ENCODE measurements around the gene CFAP100.

CFAP100 gene

GRCh38 chr3:126356373-126357264 is 38.1 kb upstream of the CFAP100 start:
- no peak for DNase-seq (ENCODE audit: low read depth, low spot score)

- DNase-seq (ENCODE audit: low read depth, low spot score), result peak; percentile 79
Observed at GRCh38 chr3:126357295-126358037, 37.2 kb upstream of the CFAP100 start, which contains the start of gene KLF15. Gene KLF15, minus strand, starts transcription at chr3:126357408. Its CDS starts 4,486 bp downstream, at chr3:126352922.

DNA sequence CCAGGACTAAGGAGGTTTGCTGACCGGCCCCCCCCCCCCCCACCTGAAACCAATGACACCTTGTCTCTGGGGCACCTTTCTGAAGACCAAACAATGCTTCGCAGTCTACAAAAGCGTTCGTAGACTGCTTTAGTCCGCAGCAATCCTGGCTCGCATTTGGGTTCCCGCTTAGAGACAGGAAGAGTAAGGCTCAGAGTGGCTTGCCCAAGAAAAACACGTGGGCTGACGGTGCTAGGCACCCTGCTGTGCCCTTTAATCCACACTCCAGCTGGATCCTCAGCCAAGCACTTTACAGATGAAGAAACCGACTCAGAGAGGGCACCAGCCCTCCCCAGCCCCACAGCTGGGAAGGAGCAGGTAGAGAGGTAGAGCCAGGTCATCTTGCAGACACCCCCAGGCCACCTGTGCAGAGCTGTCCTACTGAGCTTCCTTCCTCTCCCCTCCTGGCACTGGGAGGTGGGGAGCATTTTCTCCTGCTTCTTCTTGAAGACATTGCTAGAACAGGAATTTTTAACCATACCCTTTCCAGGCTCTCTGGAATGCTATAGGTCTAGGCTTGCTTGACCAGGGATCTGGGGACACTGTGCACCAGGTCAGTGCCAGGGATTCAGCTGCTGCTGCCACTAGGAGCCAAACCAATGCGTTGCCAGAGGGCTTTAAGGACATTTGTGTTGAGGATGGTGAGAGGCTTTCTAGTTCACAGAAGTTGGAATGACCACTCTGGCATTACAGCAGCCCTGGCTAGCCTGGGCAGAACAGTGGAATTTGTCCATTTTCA is 36.5 kb upstream of the CFAP100 start:
- DNase-seq (ENCODE audit: low read depth, low spot score), result peak; percentile 76

GRCh38 chr3:126358816-126359181 is 35.9 kb upstream of the CFAP100 start:
- DNase-seq (ENCODE audit: low read depth, low spot score), result no peak

DNA sequence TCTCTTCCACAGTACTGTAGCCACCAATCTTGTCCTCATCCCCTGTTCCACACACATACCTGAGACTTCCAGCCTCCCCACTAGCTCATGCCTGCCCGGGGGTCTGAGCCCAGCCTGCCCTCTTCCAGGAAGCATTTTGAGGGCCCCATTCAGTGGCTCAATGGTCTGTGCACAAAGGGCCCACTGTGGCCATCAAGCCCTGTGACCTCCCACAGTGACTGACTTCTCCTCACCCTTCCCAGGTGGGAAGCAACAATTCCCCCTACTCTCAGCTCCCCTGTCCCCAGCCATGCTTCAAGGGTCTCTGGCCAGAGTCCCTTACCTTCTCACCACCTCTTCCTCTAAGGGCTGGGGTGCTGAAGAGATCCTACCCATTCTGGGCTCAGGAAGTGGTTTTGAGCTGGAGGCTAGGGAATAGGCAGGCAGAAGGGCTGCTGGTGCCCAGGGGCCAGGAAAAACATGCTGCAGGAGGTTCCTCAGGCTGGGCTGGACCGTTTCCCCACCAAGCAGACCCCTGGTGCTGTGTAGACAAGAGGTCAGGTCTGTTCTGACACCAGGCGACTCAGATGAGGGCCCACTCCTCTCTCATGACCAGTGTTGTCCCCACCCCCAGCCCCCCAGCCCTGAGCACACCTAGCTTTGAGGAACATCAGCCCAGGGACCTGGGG is 34.5 kb upstream of the CFAP100 start:
- no peak for DNase-seq (ENCODE audit: low read depth, low spot score)

GRCh38 chr3:126360714-126361060 is 34.0 kb upstream of the CFAP100 start:
- no peak for DNase-seq (ENCODE audit: low read depth, low spot score)

GRCh38 chr3:126361211-126361610 is 33.5 kb upstream of the CFAP100 start:
- no peak for DNase-seq (ENCODE audit: low read depth, low spot score)

DNA sequence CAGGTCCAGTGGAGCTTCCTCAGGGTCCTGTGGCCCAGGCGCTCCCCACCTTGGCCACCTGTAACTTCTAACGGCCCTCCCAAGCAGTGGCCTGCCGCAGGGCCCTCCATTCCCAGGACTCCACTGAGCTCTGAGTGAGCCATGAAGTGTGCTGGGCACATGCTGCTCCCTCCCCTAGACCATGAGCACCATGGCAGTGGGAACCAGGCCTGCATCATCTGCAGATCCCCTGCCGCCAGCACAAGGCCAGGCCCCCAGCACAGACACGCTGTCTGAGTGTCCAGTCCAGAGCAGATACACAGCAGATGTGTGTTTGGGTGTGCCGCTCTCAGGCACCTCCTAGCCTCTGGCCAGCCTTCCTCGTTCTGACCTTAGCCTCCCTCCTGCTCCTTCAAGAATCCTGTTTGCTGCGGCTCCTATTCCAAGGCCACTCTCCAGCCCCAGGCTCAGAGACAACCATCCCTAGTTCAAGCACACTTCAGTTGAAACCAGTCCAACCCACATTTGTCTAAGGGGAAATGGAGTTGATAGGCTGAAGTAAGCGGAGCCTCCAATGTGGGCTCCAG is 30.5 kb upstream of the CFAP100 start:
- no peak for DNase-seq (ENCODE audit: low read depth, low spot score)

- no peak for DNase-seq (ENCODE audit: low read depth, low spot score)
Observed at GRCh38 chr3:126364731-126365301, 29.9 kb upstream of the CFAP100 start.

- no peak for DNase-seq (ENCODE audit: low read depth, low spot score)
Observed at GRCh38 chr3:126365351-126366277, 29.1 kb upstream of the CFAP100 start.

DNA sequence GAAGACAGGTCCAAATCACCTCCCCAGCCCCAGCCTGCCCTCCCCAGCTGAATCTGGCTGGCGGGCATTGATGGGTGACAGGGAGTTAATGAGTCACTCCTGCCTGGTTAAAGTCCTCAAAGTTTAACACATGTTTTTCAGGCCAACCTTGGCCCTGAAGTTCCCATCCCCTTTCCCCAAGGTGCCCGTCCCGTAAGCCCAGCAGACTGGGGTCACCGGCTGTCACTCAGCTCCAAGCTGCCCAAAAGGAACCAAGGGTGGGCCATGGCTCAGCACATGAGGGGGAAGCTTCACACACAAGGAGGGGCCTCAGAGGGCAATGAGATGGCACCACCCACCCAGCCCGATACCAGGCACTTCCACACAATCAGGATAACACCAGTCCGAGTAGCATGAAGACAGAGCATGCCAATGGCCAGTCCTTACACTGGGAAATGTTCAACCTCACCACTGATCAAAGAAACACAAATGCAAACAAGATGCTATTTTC is 27.3 kb upstream of the CFAP100 start:
- no peak for DNase-seq (ENCODE audit: low read depth, low spot score)

DNA sequence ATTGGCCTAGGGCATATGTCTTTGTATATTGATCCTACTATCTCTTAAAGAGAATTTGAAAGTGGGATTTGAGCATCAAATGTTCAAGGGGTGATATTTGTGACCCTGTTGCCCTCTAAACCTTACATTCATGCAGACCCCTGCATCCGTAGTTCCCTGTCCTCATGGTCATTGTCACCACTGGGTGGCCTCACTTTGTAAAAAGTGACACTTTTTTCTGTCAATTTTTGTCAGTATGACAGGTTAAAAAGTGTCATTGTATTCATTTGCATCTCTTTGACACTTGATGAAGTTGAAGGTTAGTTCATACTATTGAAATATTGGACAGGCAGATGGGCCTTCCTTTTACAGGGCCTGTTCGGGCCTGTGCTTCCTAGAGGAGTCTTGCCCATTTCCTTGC is 25.2 kb upstream of the CFAP100 start:
- DNase-seq (ENCODE audit: low read depth, low spot score), result no peak

DNA sequence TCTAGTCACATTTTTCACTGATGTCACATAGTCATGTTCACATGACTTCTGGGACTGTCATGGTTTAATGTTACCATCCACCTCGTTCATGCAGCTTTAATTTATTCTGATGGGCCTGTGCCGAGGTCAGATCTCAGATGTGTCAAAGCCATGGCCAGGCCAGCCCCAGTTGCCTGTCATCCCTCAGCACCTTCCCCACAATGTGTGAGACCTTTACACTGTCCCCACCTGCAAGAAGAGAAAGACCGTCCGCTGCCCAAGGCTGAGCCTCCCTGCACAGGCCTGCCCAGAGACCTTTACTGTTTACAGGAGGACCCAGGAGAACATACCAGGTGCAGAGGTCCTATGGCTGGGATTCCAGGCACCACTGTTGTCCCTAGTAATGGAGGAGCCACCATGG is 24.7 kb upstream of the CFAP100 start:
- no peak for DNase-seq (ENCODE audit: low read depth, low spot score)

DNA sequence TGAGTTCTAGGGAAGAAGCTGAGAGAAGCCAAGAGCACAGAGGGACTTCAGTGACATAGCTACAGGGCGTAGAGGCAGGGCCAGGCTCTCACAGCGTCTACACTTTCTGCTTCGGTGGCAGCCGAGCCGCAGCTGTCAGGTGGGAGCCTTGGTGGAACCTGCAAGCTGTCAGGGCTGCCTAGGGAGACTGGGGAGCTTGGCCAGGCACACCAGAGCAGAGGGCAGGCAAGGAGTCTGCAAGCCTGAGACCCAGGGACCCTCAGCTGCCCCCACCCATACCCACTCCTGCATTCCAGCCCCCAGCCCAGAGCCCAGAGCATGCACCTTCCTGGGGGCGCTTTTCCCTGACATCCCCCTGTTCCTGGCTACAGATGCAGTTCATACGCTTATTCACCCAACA is 24.1 kb upstream of the CFAP100 start:
- no peak for DNase-seq (ENCODE audit: low read depth, low spot score)

- no peak for DNase-seq (ENCODE audit: low read depth, low spot score)
Observed at GRCh38 chr3:126371096-126371705, 23.5 kb upstream of the CFAP100 start.

DNA sequence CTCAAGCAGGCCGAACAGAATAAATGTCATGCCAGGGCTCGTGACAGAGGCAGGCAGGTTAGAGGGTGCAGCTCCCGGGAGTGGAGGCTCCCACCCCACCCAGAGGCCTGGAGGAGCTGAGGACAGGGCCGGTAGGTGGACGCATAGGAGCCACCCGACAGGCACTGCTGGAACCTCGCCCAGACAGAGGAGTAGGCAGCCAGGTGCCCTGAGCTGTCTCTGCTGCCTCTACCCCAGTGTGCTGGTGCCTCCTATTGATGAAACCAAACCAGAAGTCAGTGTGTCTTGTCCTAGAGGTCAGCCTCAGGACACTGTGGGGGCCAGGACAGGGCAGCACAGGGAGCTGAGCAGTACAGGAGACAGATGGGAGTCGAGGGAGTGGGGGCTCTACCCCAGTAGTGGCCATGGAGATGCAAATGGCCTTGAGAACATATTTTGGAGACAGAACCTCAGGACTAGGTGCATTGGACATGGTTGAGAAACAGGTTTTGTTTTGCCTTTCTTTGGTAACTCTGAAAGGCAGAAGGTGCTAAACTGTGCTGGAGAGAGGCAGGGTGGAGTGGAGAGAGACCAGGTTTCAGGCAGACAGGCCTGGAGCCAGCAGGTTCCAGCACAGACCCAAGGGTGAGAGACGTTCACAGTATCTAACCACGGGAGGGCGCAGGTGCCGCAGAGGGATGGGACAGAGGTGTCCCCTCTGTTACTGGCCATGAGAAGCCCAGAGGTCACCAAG is 22.1 kb upstream of the CFAP100 start:
- DNase-seq (ENCODE audit: low read depth, low spot score), result no peak

DNA sequence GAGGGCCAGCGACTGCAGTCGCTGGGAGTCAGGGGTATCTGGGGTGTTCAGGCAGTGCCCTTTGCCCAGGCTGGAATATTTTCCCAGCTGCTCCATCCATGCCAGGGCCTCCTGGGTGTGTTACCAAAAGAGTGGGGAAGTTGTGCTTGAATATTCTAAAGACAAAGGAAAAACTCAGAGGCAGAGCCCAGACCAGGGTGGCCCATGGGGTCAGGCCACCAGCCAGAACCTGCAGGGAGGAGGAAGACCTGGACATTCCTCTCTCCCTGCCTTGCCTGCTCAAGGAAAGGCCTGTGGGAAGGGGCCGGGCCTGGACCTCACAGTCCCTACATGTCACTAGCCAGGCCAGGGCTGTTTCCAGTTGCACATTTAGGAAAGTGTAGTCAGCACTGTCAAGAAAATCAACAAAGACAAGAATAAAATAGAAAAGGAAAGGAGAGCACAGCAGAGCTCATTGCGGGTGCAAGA is 21.5 kb upstream of the CFAP100 start:
- no peak for DNase-seq (ENCODE audit: low read depth, low spot score)

Data from ELF-1 (cell line).